Neural cell (in vitro differentiated cells): Measurements from ENCODE around the gene RASL11A. TPM values are rescaled to one million over a fixed set of nuclear protein-coding genes. Genes with fewer than 3 reads are reported as not detected.

ENCODE experiments used
- H2AFZ ChIP-seq: fragments of 200-600, 300-800 bp; sonication (generic), shearing (Covaris generic); 2 replicates; pipeline ENCODE4 v1.6.0; 2014; ENCODE audit warnings: low read depth, mild to moderate bottlenecking, antibody characterized with exemption, low read length, moderate library complexity
- H3F3A ChIP-seq: fragments of 200-600 bp; shearing (Covaris generic); 2 replicates; pipeline ENCODE4 v1.6.1; 2016; ENCODE audit warnings: mild to moderate bottlenecking, moderate library complexity, mixed read lengths, antibody characterized with exemption, low read length; ENCODE audit not compliant: insufficient read depth, poor library complexity, severe bottlenecking
- H3K27ac ChIP-seq: fragments of 200-600, 300-800 bp; sonication (generic), shearing (Covaris generic); 2 replicates; pipeline ENCODE4 v1.5.1; 2014; ENCODE audit warnings: mild to moderate bottlenecking, low read length, moderate library complexity
- H3K27me3 ChIP-seq: fragments of 300-800, 200-600 bp; sonication (generic), shearing (Covaris generic); 2 replicates; pipeline ENCODE4 v1.6.0; 2014; ENCODE audit warnings: mild to moderate bottlenecking, low read depth, low read length, moderate library complexity; ENCODE audit not compliant: insufficient read depth
- H3K36me3 ChIP-seq: fragments of 300-800, 200-600 bp; sonication (generic), shearing (Covaris generic); 2 replicates; pipeline ENCODE4 v1.5.1; 2014; ENCODE audit warnings: mild to moderate bottlenecking, antibody characterized with exemption, low read length, moderate library complexity; ENCODE audit not compliant: insufficient read depth
- H3K4me2 ChIP-seq: fragments of 300-800, 200-600 bp; sonication (generic), shearing (Covaris generic); 2 replicates; pipeline ENCODE4 v1.6.0; 2014; ENCODE audit warnings: mild to moderate bottlenecking, low read length
- H3K4me3 ChIP-seq: fragments of 300-800, 200-600 bp; sonication (generic), shearing (Covaris generic); 2 replicates; pipeline ENCODE4 v1.5.1; 2014; ENCODE audit warnings: mild to moderate bottlenecking, low read length, moderate library complexity
- H3K79me2 ChIP-seq: fragments of 200-600 bp; shearing (Covaris generic); replicated peaks from 2 replicates; pipeline ENCODE4 v1.6.0; 2014; ENCODE audit warnings: mild to moderate bottlenecking, low read length, moderate library complexity; ENCODE audit not compliant: insufficient read depth
- H3K9ac ChIP-seq: fragments of 300-800, 200-600 bp; sonication (generic), shearing (Covaris generic); 2 replicates; pipeline ENCODE4 v1.6.1; 2016; ENCODE audit warnings: mild to moderate bottlenecking, low read length, mixed read lengths
- H3K9me2 ChIP-seq: fragments of 200-600 bp; shearing (Covaris generic); 2 replicates; pipeline ENCODE4 v1.6.1; 2016; ENCODE audit warnings: mild to moderate bottlenecking, low read length, mixed read lengths; ENCODE audit not compliant: insufficient read depth
- H3K9me3 ChIP-seq: fragments of 200-600, 300-800 bp; sonication (generic), shearing (Covaris generic); 2 replicates; pipeline ENCODE4 v1.6.1; 2016; ENCODE audit warnings: mild to moderate bottlenecking, mixed run types, low read length, moderate library complexity, mixed read lengths
- H4K20me1 ChIP-seq: fragments of 200-600 bp; shearing (Covaris generic); 2 replicates; pipeline ENCODE4 v1.6.1; 2016; ENCODE audit warnings: mild to moderate bottlenecking, mixed run types; ENCODE audit not compliant: insufficient read depth
- CTCF ChIP-seq: fragments of 450-650 bp; IDR thresholded peaks from 2 replicates; pipeline ENCODE4 v1.5.1; 2014; ENCODE audit warnings: antibody characterized with exemption, mild to moderate bottlenecking, moderate library complexity; ENCODE audit not compliant: poor library complexity, severe bottlenecking
- EP300 ChIP-seq: fragments of 450-650 bp; conservative IDR thresholded peaks from 2 replicates; pipeline ENCODE4 v1.6.1; 2014; ENCODE audit warnings: antibody characterized with exemption, mild to moderate bottlenecking, moderate library complexity; ENCODE audit not compliant: poor library complexity, severe bottlenecking
- EZH2 ChIP-seq: fragments of 200-600, 300-800 bp; shearing (Covaris generic), sonication (generic); IDR thresholded peaks from 2 replicates; pipeline ENCODE4 v1.6.1; 2014; ENCODE audit warnings: antibody characterized with exemption, low read length, borderline replicate concordance, mild to moderate bottlenecking; ENCODE audit not compliant: insufficient read depth, poor library complexity, severe bottlenecking
- MXI1 ChIP-seq: fragments of 450-650 bp; conservative IDR thresholded peaks from 2 replicates; pipeline ENCODE4 v1.6.1; 2014; ENCODE audit warnings: antibody characterized with exemption, mild to moderate bottlenecking; ENCODE audit not compliant: poor library complexity, severe bottlenecking
- POLR2AphosphoS5 ChIP-seq: IDR thresholded peaks from 2 replicates; pipeline ENCODE4 v1.6.1; 2012
- RAD21 ChIP-seq: fragments of 450-650 bp; conservative IDR thresholded peaks from 2 replicates; pipeline ENCODE4 v1.6.1; 2014; ENCODE audit warnings: antibody characterized with exemption, mild to moderate bottlenecking, moderate library complexity
- REST ChIP-seq: IDR thresholded peaks from 2 replicates; pipeline ENCODE4 v1.6.1; 2012; ENCODE audit warnings: borderline replicate concordance
- SMC3 ChIP-seq: fragments of 450-650 bp; conservative IDR thresholded peaks from 2 replicates; pipeline ENCODE4 v1.6.1; 2014; ENCODE audit warnings: antibody characterized with exemption, mild to moderate bottlenecking, moderate library complexity; ENCODE audit not compliant: poor library complexity
- TAF1 ChIP-seq: IDR thresholded peaks from 2 replicates; pipeline ENCODE4 v1.6.1; 2012; ENCODE audit warnings: low read depth
- polyA plus RNA-seq: library from polyadenylated mRNA; depleted of rRNA; stranded (reverse); fragments of >200 nt; gene quantifications from 2 replicates; pipeline ENCODE4 v1.2.3, GENCODE V29; 2014

RASL11A gene
- polyA plus RNA-seq, 1 donor from 2014 or later: 1.7 TPM

GRCh38 chr13:27302643-27303262 is 32.1 kb downstream of the RASL11A start:
- H3K27ac ChIP-seq: no peak overlapping the region
- H4K20me1 ChIP-seq: no peaks in the 10 kb centered on the region

DNA sequence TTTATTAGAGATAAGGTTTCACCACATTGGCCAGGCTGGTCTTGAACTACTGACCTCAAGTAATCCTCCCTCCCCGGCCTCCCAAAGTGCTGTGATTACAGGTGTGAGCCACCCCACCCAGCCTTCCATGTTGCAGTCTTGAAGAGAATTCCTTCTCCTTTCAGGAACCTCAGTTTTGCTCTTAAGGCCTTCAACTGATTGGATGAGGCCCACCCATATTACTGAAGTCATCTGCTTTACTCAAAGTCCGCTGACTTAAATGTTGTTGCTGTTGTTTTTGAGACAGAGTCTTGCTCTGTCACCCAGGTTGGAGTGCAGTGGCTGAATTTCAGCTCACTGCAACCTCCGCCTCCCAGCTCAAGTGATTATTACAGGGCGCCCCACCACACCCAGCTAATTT is 33.5 kb downstream of the RASL11A start:
- H3K79me2 ChIP-seq: no peaks in the 10 kb centered on the region
- H4K20me1 ChIP-seq: no peaks in the 10 kb centered on the region
- H3F3A ChIP-seq: no peaks in the 10 kb centered on the region
- H2AFZ ChIP-seq: no peak overlapping the region
- no peaks in the 10 kb centered on the region for H3K9me3 ChIP-seq
- no peak overlapping the region for H3K9ac ChIP-seq
- no peaks in the 10 kb centered on the region for H3K27me3 ChIP-seq
- no peak overlapping the region for H3K27ac ChIP-seq
- no peaks in the 10 kb centered on the region for H3K36me3 ChIP-seq
- H3K4me3 ChIP-seq: no peak overlapping the region
- no peak overlapping the region for H3K4me2 ChIP-seq
- TF ChIP-seq TAF1 (no peak), CTCF (no peak), EP300 (no peak), REST (no peak), MXI1 (no peak), SMC3 (no peak)
- H3K9me2 ChIP-seq: no peaks in the 10 kb centered on the region

More at GRCh38 chr13:27302643-27303262, 32.1 kb downstream of the RASL11A start:
- Histone ChIP-seq H3K4me2 (no peak overlapping the region), H3K27me3 (no peaks in the 10 kb centered on the region), H3K9ac (no peak overlapping the region), H3K9me3 (no peaks in the 10 kb centered on the region), H3K9me2 (no peaks in the 10 kb centered on the region), H3K36me3 (no peaks in the 10 kb centered on the region), H3K4me3 (no peak overlapping the region), H2AFZ (no peak overlapping the region), H3F3A (no peaks in the 10 kb centered on the region), H3K79me2 (no peaks in the 10 kb centered on the region)
- TF ChIP-seq SMC3 (no peak), REST (no peak), CTCF (no peak), TAF1 (no peak), POLR2AphosphoS5 (no peak), EZH2 (no peak), EP300 (no peak), MXI1 (no peak), RAD21 (no peak)
